NCI-H345 treated with DMSO at 0.1 percent for 48 hours (cell line): ENCODE data around the gene F8.
"Not testable (repeated sequence)": the region's sequence is repeated elsewhere in the genome, so short reads cannot be mapped to it uniquely, and the experiment has no call there.

Experiments
- DNase-seq: peaks from one replicate; lab custom pipeline; 2025; ENCODE audit not compliant: unreplicated experiment; lab: John Stamatoyannopoulos, UW

F8 gene

GRCh38 chrX:154817048-154817618 is 205.4 kb downstream of the F8 start:
- not testable (repeated sequence) for DNase-seq

GRCh38 chrX:154816326-154816898 is 206.1 kb downstream of the F8 start:
- not testable (repeated sequence) for DNase-seq

- DNase-seq, result no peak
These were observed 207.2 kb downstream of the F8 start for GRCh38 chrX:154815274-154815818.

- no peak for DNase-seq
These were observed 208.7 kb downstream of the F8 start for GRCh38 chrX:154813801-154814200.

GRCh38 chrX:154812341-154813101 is 210.0 kb downstream of the F8 start:
- no peak for DNase-seq

GRCh38 chrX:154809939-154810665 is 212.4 kb downstream of the F8 start:
- no peak for DNase-seq

- no peak for DNase-seq
These were observed 215.6 kb downstream of the F8 start for GRCh38 chrX:154806837-154807501.

GRCh38 chrX:154805696-154806091 is 216.8 kb downstream of the F8 start:
- DNase-seq, result no peak

GRCh38 chrX:154804957-154805695 is 217.4 kb downstream of the F8 start, which contains the start of gene MPP1:
TSS of gene MPP1 (minus strand) at chrX:154805485. CDS start at chrX:154805373, 112 bp downstream.
- DNase-seq, result peak; percentile 20

GRCh38 chrX:154804261-154804956 is 218.1 kb downstream of the F8 start:
- DNase-seq, result no peak

GRCh38 chrX:154802947-154803346 is 219.6 kb downstream of the F8 start:
- no peak for DNase-seq

GRCh38 chrX:154800478-154801210 is 221.9 kb downstream of the F8 start:
- DNase-seq, result no peak

GRCh38 chrX:154799556-154800348 is 222.8 kb downstream of the F8 start:
- DNase-seq, result peak; percentile 88

GRCh38 chrX:154797006-154797405 is 225.5 kb downstream of the F8 start:
- no peak for DNase-seq

- no peak for DNase-seq
These were observed 227.5 kb downstream of the F8 start for GRCh38 chrX:154795016-154795415.

- DNase-seq, result no peak
These were observed 229.3 kb downstream of the F8 start for GRCh38 chrX:154793084-154793795.

GRCh38 chrX:154791939-154792338 is 230.6 kb downstream of the F8 start:
- no peak for DNase-seq
